ENCODE measurements around the gene BMAL1. TPM values are rescaled to one million over a fixed set of nuclear protein-coding genes. Genes with fewer than 3 reads are reported as not detected.

Gene BMAL1
- total RNA-seq, 1 experiment from 2014 or later, result 10.9 TPM

DNA sequence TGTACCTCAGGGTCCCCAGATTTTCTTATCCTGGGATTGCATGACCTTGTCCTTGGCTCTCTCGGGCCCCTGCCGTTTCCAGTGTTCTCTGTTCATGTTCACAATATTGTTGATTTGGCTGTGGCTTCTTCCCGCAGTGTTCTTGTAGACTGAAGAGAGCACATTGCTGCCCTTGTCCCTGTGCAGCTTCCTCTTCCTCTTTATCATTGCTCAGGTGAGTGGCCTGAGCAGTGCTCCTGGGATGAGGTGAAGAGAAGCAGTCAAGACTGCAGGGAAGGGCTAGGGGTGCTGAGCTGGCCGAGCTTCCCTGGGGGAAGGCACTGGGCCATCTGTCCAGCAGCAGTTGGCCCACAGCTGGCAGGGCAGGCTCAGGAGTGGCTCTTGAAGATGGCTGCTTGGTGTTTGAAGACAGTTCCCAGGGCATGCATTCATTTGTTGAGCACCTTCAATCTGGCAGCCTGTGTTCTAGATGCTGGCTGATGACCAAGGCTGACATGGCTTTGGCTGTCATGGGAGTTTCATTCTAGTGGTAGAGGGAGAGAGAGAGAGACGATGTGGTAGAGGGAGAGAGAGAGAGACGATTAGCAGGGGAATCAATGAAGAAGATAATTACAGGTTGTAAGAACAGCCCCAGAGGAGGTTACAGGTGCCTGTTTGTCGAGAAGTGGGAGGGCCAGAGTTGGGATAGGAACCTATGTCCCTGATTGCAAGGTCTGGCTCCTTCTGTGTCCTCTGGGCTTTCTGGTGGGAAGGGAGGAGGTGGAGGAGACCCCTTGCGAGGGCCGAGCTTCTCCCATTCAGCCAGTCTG is 17.4 kb downstream of the BMAL1 start:
- ATAC-seq, result no peak
- no peak for DNase-seq
- Histone ChIP-seq H4K20me1 (ENCODE audit: low read length) (no peaks in the 10 kb centered on the region), H3K4me3 (ENCODE audit: low read length) (no peak overlapping the region), H3K4me1 (ENCODE audit: insufficient read depth, low read length) (no peaks in the 10 kb centered on the region), H3K9me3 (ENCODE audit: low read length) (no peaks in the 10 kb centered on the region), H3K4me2 (ENCODE audit: low read length) (no peak overlapping the region), H3K9ac (ENCODE audit: low read length) (no peak overlapping the region), H2AFZ (ENCODE audit: low read length) (no peak overlapping the region), H3K36me3 (ENCODE audit: low read depth, low read length) (no peaks in the 10 kb centered on the region), H3K9me2 (replicated peaks; ENCODE audit: low read length) (no peaks in the 10 kb centered on the region), H3K27ac (ENCODE audit: low read length) (no peak overlapping the region), H3K27me3 (ENCODE audit: low read length) (no peaks in the 10 kb centered on the region), H3F3A (ENCODE audit: low read length, unreplicated experiment) (no peaks in the 10 kb centered on the region), H3K79me2 (ENCODE audit: low read length) (no peaks in the 10 kb centered on the region)
- intact Hi-C loops (cut with micrococcal nuclease), result no loop called here
- no peak for TF ChIP-seq EZH2 (IDR thresholded peaks at IDR 0.05; ENCODE audit: low read length, unreplicated experiment)
- TF ChIP-seq EZH2phosphoT487 (IDR thresholded peaks at IDR 0.05; ENCODE audit: borderline replicate concordance, low read length), result no peak
- TF ChIP-seq, protein P1, sequence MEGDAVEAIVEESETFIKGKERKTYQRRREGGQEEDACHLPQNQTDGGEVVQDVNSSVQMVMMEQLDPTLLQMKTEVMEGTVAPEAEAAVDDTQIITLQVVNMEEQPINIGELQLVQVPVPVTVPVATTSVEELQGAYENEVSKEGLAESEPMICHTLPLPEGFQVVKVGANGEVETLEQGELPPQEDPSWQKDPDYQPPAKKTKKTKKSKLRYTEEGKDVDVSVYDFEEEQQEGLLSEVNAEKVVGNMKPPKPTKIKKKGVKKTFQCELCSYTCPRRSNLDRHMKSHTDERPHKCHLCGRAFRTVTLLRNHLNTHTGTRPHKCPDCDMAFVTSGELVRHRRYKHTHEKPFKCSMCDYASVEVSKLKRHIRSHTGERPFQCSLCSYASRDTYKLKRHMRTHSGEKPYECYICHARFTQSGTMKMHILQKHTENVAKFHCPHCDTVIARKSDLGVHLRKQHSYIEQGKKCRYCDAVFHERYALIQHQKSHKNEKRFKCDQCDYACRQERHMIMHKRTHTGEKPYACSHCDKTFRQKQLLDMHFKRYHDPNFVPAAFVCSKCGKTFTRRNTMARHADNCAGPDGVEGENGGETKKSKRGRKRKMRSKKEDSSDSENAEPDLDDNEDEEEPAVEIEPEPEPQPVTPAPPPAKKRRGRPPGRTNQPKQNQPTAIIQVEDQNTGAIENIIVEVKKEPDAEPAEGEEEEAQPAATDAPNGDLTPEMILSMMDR (conservative IDR thresholded peaks at IDR 0.05; ENCODE audit: low read depth, low read length), result no peak
- CTCF ChIA-PET, result no interaction called here
- BruUV-seq (replicated peaks), result no TSS peak
- POLR2A ChIA-PET (ENCODE audit: unreplicated experiment), result no interaction called here

GRCh38 chr11:13297308-13297916 is 19.8 kb downstream of the BMAL1 start:
- Histone ChIP-seq H3K4me3 (ENCODE audit: low read length) (no peak overlapping the region), H3K36me3 (ENCODE audit: low read depth, low read length) (no peaks in the 10 kb centered on the region), H3K4me1 (ENCODE audit: insufficient read depth, low read length) (no peaks in the 10 kb centered on the region), H3F3A (ENCODE audit: low read length, unreplicated experiment) (no peaks in the 10 kb centered on the region), H3K9me2 (replicated peaks; ENCODE audit: low read length) (no peaks in the 10 kb centered on the region), H3K27ac (ENCODE audit: low read length) (no peak overlapping the region), H3K4me2 (ENCODE audit: low read length) (no peak overlapping the region), H3K9me3 (ENCODE audit: low read length) (no peaks in the 10 kb centered on the region), H4K20me1 (ENCODE audit: low read length) (no peaks in the 10 kb centered on the region), H3K79me2 (ENCODE audit: low read length) (no peaks in the 10 kb centered on the region), H3K27me3 (ENCODE audit: low read length) (no peaks in the 10 kb centered on the region), H2AFZ (ENCODE audit: low read length) (no peak overlapping the region), H3K9ac (ENCODE audit: low read length) (no peak overlapping the region)
- intact Hi-C loops (cut with micrococcal nuclease), result no loop called here
- BruUV-seq (replicated peaks), result no TSS peak
- CTCF ChIA-PET, result no interaction called here
- TF ChIP-seq EZH2phosphoT487 (IDR thresholded peaks at IDR 0.05; ENCODE audit: borderline replicate concordance, low read length) (no peak), EZH2 (IDR thresholded peaks at IDR 0.05; ENCODE audit: low read length, unreplicated experiment) (no peak)
- TF ChIP-seq, protein P1 (conservative IDR thresholded peaks at IDR 0.05; ENCODE audit: low read depth, low read length), result no peak
- DNase-seq (no peak), ATAC-seq (no peak)
- POLR2A ChIA-PET (ENCODE audit: unreplicated experiment), result no interaction called here

- Histone ChIP-seq H3K27ac (ENCODE audit: low read length) (no peak overlapping the region), H3K27me3 (ENCODE audit: low read length) (no peaks in the 10 kb centered on the region), H3K9ac (ENCODE audit: low read length) (no peak overlapping the region), H3K36me3 (ENCODE audit: low read depth, low read length) (no peaks in the 10 kb centered on the region), H3K4me3 (ENCODE audit: low read length) (no peak overlapping the region), H2AFZ (ENCODE audit: low read length) (no peak overlapping the region), H3K9me3 (ENCODE audit: low read length) (no peaks in the 10 kb centered on the region), H4K20me1 (ENCODE audit: low read length) (no peaks in the 10 kb centered on the region), H3F3A (ENCODE audit: low read length, unreplicated experiment) (no peaks in the 10 kb centered on the region), H3K79me2 (ENCODE audit: low read length) (no peaks in the 10 kb centered on the region), H3K4me2 (ENCODE audit: low read length) (no peak overlapping the region), H3K9me2 (replicated peaks; ENCODE audit: low read length) (no peaks in the 10 kb centered on the region), H3K4me1 (ENCODE audit: insufficient read depth, low read length) (no peaks in the 10 kb centered on the region)
- intact Hi-C loops (cut with micrococcal nuclease), result no loop called here
- DNase-seq, result no peak
- no peak for ATAC-seq
- ChIA-PET CTCF (no interaction called here), POLR2A (ENCODE audit: unreplicated experiment) (no interaction called here)
- BruUV-seq (replicated peaks), result no TSS peak
- TF ChIP-seq EZH2 (IDR thresholded peaks at IDR 0.05; ENCODE audit: low read length, unreplicated experiment), result no peak
- TF ChIP-seq, protein P1 (conservative IDR thresholded peaks at IDR 0.05; ENCODE audit: low read depth, low read length), result no peak
- TF ChIP-seq EZH2phosphoT487 (IDR thresholded peaks at IDR 0.05; ENCODE audit: borderline replicate concordance, low read length), result no peak
Observed at GRCh38 chr11:13297917-13298356, 20.3 kb downstream of the BMAL1 start.
